HPDE6-E6E7 (cell line): ENCODE measurements around the gene MBTD1.
"Not testable (repeated sequence)": the region's sequence is repeated elsewhere in the genome, so short reads cannot be mapped to it uniquely, and the experiment has no call there.

ENCODE experiments used
- DNase-seq: peaks from one replicate; pipeline ENCODE4 v3.0.0; 2011; ENCODE audit warnings: missing footprints; ENCODE audit errors: extremely low spot score

Gene MBTD1

DNA sequence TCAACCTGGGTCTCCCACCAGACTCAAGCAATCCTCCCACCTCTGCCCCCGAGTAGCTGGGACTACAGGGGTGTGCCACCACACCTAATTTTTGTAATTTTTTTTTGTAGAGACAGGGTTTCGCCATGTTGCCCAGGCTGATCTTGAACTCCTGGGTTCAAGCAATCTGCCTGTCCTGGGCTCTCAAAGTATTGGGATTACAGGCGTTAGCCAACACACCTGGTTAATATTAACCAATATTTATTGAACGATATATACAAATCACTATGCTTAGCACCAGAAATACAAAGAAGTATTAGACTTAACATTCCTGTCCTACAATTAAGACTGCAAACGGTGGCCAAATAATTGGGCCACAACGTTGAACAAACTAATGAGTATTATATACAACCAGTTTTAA, 4.2 kb downstream of the MBTD1 start:
- DNase-seq, result no peak

DNA sequence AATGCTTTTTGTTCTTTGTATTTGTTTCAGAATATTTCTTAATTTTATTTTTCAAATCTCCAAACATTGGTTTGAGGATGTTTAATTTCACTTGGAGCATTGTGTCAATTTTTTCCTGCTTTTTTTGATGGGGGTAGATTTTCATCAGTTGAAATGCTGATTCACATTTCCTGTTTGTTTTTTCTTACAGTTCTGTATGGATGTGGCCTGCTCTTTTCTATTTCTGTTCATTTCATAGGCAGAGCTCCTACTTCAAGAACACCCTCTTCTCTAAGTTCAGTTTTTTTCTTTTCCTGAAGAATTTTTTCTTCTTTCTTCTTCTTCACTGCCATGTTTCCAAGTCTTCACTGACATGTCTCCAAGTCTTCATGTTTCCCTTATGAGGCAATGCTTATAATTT, 8.8 kb downstream of the MBTD1 start:
- no peak for DNase-seq

DNA sequence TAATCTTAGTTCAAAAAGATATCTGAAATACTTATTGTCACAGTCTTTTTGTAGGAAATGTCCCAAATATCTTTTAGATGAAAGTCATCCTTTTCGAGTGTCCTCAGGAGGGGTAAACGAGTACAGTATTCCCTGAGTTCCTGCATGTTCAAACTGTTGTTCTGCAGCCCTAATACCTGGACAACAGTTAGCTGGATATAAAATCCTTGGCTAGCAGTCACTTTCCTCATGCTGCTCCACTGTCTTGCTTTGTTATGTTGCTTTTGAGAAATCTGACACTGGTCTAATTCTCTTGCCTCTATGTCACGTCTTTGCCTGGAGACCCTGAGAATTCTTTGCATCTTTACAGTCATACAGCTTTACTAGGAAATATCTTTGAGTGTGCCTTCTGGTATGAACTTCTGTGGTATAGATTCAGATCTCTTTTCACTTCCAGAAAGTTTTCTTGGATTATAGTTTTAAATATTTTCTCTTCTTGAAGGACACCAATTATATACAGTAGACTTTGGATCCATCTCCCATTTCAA, 9.5 kb downstream of the MBTD1 start:
- no peak for DNase-seq

DNA sequence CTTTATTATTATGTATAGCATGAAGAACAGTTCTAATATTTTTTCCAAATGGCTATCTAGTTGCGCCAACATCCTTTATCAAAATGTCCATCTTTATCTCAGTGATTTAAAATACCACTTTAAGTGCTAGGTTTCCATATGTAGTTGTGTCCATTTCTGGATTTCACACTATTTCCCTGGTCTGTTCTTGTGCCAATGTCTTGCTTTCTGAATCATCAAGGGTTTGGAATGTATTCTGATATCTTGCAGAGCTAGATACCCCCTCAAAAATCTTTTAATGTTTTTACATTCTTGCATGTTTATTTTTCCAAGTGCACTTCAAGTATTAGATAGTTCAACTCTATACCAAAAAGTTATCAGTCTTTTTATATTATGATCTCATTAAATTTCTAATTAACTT, 14.3 kb downstream of the MBTD1 start:
- no peak for DNase-seq

DNA sequence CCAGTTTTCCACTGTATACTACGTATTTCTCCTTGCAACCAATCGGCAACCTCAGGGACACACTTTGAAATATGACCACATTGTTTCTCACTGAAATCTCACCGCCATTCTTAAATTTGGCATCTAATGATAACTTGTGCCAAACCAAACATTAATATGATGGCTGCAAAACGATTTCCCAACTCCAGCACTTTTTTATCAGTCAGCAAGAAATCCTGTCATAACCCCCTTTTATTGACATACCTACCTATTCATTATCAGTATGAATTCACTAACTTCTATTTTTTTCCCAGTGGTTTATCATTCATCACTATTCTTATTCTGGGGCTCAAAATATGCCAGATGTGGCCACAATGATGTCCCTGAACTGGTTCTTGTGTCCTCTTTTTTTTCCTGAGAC, 15.8 kb downstream of the MBTD1 start:
- no peak for DNase-seq

DNA sequence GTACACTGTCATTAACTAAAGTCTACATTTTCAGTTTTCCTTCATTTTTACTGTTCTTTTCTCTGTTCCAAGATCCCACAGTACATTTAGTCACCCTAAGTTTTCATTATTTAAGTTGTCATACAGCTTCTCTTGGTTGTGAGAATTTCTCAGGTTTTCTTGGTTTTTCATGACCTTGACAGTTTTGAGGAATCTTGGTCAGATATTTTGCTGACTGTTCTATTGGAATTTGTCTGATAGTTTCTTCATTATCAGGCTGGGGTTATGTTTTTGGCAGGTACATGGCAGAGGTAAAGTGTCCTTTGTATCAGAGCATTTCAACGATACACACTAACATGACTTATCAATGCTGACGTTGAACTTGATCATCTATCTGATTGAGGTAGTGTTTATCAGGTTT, 19.6 kb downstream of the MBTD1 start:
- DNase-seq, result no peak

DNA sequence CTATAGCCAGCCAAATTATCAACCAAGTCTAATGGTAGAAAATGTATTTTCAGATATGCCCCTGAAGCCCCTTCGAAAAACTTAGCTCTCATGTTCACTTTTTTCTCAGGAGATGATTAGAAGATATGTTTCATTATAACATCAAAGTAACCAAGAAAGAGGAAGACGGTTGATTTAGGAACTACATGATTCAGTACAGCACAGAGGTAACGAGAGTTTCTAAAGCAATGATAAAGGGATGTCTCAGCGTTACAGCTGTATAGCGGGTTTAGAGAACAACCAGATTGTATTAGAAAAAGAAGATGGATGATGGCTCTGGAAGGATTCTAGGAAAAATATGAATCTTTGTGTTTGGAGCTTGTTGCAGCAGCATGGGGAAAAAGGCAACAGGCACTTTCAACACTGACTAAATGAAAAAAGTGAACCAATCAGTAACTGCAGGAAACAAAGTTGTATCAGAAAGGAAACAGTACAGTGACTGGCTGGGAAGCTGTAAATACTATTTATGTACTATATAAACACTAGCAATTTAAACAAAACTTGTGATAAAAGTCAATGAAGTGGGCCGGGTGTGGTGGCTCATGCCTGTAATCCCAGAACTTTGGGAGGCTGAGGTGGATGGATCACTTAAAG, 21.5 kb downstream of the MBTD1 start:
- DNase-seq, result no peak

DNA sequence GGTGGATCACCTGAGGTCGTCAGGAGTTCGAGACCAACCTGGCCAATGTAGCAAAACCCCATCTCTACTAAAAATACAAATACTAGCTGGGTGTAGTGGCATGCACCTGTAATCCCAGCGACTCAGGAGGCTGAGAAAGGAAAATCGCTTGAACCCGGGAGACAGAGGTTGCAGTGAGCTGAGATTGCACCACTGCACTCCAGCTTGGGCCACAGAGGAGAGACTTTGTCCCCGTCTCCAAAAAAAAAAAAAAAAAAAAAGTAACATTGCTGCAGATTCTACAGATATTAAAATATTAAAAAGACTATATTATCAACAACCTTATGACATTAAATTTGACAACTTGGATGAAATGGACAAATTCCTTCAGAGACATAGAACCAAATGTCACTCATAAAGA, 25.7 kb downstream of the MBTD1 start:
- DNase-seq, result no peak

DNA sequence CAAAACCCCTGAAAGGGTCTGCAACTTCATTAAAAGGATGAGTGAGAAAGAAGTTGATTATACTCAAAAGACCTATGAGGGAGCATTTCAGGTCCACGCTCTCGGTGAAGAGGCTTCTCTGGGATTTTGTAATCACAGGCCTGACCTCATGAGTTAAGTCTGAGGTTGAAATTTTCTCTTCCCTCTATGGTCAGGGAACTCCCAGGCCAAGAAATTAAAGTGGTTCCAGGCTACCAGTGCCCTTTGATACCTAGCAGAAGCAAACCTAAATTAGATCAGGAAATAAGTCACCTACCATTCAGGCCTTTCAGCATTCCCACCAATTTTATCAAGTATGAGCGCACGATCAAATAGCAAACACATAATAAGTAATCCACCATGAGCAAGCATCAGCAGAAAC, 27.9 kb downstream of the MBTD1 start:
- no peak for DNase-seq

DNA sequence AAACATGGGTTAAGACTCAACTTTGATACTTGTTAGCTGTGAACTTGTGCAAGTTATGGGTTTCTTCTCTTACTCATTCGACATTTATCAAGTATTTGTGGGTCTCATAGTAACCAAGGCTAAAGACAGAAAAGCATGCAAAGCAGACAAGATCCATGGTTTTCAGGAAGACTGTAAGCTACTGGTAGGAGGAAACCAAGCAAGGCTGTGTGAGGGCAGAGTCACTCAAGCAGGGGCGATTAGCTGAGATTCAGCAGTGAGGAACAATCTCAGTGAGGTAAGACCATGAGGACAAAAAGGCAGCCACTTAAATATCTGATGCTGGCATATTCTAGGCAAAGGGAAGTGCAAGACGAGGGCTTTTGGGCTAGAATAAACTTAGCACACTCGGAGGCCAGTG, 29.5 kb downstream of the MBTD1 start:
- no peak for DNase-seq

DNA sequence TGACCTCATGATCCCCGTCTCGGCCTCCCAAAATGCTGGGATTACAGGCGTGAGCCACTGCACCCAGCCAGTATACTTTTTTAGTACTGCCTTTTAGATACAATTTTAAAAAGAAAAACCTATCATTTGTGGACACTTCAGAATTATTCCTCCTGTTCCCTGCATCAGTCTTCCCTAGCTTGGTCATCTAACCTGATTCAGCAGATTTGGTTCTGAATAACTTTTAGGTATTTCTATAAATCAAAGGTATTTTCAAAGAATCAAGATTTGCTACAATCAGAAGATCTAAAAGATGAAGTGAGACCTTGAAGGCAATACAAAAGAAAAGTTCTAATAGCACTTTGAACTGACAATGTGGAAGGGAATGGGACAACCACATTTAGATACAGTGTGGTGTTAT, 30.0 kb downstream of the MBTD1 start:
- no peak for DNase-seq

DNA sequence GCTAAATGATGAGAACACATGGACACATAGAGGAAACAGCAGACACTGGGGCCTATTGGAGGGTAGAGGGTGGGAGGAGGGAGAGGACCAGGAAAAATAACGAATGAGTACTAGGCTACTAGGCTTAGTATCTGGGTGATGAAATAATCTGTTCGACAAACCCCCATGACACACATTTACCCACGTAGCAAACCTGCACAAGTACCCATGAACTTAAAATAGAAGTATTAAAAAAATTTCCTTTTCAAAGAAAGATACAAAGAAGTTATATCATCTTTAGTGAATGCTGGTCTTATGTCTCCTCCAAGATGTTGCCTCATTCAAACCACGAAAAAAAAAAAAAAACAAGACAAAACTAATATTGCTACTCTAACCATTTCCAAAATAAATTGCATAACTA, 31.7 kb downstream of the MBTD1 start:
- no peak for DNase-seq

DNA sequence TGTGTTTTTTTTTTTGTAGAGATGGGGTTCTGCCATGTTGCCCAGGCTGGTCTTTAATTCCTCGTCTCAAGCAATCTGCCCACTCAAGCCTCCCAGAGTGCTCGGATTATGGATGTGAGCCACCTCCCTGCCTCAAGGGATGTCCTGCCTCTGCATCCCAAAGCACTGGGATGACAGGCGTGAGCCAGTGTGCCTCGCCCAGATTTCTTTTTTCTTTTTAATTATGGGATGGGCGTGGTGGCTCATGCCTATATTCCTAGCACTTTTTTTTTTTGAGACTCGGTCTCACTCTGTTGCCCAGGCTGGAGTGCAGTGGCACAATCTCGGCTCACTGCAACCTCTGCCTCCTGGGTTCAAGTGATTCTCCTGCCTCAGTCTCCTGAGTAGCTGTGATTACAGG, 34.3 kb downstream of the MBTD1 start:
- not testable (repeated sequence) for DNase-seq

DNA sequence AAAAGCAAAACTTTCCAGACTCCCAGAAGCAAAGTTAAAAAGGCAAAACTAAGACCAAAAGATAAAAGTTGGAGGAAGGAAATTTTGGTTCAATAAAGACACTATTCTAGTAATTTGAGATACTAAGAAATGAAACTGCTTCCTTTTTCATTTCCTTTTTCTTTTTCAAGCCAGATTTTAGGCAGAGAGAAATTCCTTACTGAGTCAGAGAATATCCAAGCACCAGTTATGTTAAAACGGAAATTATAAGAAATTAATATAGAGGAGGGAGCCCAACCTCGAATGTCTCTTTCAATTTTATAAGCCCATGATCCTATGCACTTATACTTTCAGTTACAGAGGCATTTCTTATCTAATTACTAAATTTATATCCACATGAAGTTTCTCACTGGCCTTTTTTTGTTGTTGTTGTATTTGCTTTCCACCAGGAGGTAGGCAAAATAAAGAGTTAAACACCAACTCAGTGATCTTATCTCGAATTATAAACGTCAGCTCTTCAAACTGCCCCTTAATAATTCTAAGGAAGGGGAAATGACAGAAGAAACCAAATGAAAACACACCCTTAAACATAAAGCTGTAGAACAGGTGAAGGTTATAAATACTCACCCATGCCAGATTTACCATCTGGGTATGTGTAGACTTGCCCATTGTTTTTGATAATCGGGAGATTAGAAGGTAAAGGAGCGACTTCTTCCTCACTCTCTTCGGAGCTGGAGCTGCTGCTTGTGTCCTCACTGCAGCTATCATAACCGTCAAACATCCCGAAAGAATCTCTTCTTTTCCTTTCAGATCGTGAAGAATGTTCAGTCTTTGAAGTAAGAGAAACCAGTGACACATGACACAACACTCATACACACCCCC, 35.2 kb downstream of the MBTD1 start:
- no peak for DNase-seq

DNA sequence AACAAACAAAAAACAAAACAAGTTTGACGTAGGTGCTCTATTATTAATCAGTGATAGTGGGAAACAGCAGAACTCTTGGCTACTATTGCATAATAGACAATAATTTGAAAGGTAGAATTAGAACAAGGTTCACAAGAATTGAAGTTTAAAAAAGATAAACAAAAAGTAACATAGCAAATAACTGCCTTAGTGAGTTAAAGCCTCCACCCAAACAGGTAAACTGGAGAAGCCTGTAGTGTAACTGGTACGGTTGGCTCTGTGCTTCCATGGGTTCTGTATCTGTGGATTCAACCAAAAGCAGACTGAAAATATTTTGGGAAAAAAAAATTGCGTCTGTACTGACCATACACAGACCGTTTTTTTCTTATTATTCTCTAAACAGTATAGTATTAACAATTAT, 38.5 kb downstream of the MBTD1 start:
- DNase-seq, result no peak

DNA sequence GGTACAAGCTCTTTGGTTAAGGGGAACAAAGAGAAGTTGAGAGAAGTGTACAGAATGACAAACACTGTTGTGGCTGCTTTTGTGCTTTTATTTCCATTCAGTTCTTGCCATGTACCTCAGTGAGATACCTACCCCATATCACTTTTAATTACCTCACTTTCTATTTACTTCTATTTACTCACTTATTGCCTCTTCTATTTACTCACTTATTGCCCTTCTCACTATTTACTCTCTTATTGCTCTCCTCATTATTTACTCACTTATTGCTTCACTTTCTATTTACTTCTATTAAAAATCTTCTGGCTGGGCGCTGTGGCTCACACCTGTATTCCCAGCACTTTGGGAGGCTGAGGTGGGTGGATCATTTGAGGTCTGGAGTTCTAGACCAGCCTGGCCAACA, 41.9 kb downstream of the MBTD1 start:
- no peak for DNase-seq

DNA sequence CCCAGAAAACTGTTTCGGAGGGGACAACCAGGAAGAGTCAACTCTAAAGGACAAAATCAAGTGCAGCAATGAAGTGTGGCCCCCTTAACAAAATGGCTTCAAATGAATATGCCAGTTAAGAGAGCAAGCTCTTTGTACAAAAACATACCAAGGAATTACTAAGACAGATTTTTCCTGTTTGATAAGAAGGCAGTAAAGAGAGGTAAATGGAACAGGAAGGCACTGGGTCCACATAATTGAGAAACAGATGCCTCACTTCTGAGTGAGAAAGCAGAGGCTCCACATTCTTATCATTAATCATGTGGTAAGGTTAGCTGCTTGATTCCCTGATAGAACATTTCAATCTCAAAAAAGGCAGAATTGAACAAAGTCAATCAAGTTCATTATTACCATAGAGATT, 44.9 kb downstream of the MBTD1 start:
- no peak for DNase-seq

DNA sequence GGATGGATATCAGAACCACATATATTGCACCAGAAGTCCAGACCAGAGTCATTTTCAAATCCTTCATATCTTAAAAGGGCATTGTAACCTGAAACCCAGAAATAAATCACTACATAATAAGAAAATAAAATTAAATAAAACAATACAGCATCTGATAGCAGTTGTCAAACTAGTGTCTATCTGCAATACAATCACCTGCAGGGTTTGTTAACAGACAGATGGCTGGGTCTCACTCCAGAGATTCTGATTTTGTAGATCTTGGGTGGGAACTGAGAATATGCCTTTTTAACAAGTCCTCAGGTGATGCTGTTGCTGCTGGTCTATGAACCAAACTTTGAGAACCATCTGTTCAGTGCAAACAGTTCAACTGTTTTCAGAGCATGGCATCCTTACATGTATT, 56.0 kb downstream of the MBTD1 start:
- DNase-seq, result no peak

DNA sequence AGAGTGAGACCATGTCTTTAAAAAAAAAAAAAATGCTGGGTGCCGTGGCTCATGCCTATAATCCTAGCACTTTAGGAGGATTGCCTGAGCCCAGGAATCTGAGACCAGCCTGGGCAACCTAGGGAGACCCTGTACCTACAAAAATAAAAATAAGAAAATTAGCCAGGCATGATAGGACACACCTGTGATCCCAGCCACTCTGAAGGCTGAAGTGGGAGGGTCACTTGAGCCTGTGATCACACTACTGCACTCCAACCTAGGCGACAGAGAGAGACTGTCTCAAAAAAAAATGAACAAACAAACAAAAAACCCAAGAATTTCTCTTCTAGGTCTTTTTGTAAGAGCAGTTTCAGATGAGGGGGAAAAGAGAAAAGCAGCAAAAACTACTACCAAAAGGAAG, 59.0 kb downstream of the MBTD1 start:
- no peak for DNase-seq

DNA sequence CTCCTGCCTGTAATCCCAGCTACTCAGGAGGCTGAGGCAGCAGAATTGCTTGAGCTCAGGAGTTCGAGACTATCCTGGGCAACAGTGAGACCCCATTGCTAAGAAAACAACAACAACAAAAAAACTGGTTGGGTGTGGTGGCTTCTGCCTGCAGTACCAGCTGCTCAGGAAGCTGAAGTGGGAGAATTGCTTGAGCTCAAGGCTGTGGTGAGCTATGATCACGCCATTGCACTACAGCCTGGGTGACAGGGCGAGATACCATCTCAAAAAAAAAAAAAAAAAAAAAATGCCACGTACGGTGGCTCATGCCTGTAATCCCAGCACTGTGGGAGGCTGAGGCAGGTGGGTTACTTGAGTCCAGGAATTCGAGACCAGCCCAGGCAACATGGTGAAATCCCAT, 59.6 kb downstream of the MBTD1 start:
- DNase-seq, result no peak

DNA sequence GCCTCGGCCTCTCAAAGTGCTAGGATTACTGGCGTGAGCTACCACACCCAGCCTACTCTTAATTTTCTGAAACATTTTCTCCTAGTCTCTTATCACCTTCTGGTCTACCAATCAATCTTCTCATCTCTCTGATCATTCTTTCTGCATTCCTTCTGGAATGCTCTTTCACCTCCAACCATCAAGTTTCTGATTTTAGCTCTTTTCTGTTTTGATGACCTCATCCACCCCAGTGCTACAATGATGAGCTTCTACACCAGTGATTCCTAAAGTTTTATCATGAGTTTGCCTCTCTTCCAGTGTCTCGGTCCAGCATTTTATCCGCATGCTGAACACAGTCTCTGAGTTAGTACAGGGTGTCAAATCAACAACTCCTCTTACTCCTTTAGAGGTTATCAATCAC, 62.1 kb downstream of the MBTD1 start:
- DNase-seq, result no peak

DNA sequence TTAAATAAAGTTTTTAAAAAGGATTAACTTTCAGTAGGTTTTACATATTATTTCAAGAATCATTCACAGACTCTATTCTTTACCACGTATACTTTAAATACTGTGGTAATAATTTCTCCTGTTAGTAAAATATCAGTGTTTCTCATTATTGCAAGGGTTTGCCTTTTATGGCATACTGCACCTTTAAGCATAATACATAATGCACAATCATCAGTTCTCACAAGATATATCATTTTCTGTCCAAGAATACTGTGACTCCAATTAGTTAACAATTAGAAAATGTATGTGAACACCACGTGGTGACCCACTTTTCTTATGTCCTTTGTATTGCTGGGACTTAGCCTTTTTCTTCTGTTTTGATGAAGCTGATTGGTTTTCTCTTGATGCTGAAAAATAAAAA, 68.0 kb downstream of the MBTD1 start:
- no peak for DNase-seq

DNA sequence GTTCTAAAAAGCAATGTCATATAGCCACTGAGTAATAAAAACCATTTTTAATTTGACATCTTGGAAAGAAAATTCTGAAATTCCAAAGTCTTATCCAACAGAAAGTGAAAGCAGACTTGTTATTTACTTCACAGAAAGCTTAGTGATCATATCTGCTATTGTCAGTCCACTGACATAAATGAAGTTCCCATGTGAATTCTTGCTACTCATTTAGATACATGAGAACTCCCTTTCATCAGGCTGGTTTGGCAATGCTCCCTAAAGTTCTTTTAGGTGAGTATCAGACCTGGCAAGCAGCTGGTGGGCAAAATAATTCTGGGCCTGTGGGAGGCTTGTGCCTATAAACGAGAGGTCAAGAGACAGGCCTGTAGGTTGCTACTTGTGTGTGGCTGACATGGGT, 70.2 kb downstream of the MBTD1 start:
- no peak for DNase-seq
